Peyer's patch (tissue), 4 donors: Measurements from ENCODE around the gene GNG3.

Source experiments
- CTCF ChIP-seq, 6 experiments: fragments of 450-650 bp in 4 of 6; fragments of 200-600 bp in 2 of 6; sonication (generic) in 1 of 6; IDR thresholded peaks; one replicate each; pipeline ENCODE4 v1.5.1; 2017 to 2019; ENCODE audit warnings: antibody characterized with exemption in 6 of 6, mild to moderate bottlenecking in 3 of 6, moderate library complexity in 1 of 6
- POLR2A ChIP-seq, 2 donors: fragments of 450-650 bp; IDR thresholded peaks; one replicate each; pipeline ENCODE4 v1.5.1; 2017; ENCODE audit warnings: antibody characterized with exemption in 2 of 2, mild to moderate bottlenecking in 2 of 2, moderate library complexity in 2 of 2

DNA sequence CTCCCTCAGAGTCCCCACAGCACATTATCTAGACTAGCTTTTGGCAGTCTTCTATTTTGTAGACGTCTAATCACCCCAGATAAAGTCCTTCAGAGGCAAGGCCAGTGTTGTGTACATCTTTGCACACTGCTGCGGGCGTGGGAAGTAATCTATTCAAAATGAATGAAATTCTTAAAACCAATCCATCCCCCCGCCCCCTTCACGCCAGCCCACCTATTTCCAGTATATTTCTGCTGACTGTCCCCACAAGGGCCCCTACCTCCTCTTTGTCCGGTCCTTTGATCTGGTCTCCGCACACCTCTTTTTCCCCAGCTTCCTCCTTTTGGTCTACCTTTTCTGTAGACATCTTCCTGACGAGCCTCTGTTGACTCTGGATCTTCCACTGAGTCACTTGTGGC is 627 bp upstream of the GNG3 start:
- TF ChIP-seq POLR2A (IDR thresholded peaks at IDR 0.05) (no peak), CTCF (IDR thresholded peaks at IDR 0.05) (no peak)
